Activated B cell treated with CpG ODN at 0.5 μM for 24 hours (primary cell): ENCODE measurements around the gene CACTIN. TPM values are rescaled to one million over a fixed set of nuclear protein-coding genes. Genes with fewer than 3 reads are reported as not detected.

ENCODE experiments used
- ATAC-seq: fragments of 200-7000 bp; cut with Tn5 transposase; one replicate; pipeline ENCODE4 v1.10.0; 2021; ENCODE audit warnings: low read depth, mild to moderate bottlenecking, moderate library complexity
- CTCF ChIA-PET: fragments of 350-600 bp; sonication (Branson Sonifier 250); formaldehyde crosslinking; loops from one replicate; lab custom pipeline; 2021; ENCODE audit warnings: antibody characterized with exemption; lab: Charles Lee
- POLR2A ChIA-PET: fragments of 350-600 bp; sonication (Branson Sonifier 250); formaldehyde crosslinking; loops from one replicate; lab custom pipeline; 2021; ENCODE audit warnings: antibody characterized with exemption; lab: Charles Lee
- DNase-seq: peaks from one replicate; pipeline ENCODE4 v3.0.0; 2022
- H3K27ac Mint-ChIP-seq: one replicate; pipeline ENCODE4 v1.8.0; 2020; ENCODE audit warnings: mixed read lengths
- H3K27me3 Mint-ChIP-seq: one replicate; pipeline ENCODE4 v1.8.0; 2021; ENCODE audit warnings: mixed read lengths
- H3K36me3 Mint-ChIP-seq: one replicate; pipeline ENCODE4 v1.8.0; 2021; ENCODE audit warnings: low read depth, mixed read lengths
- H3K4me1 Mint-ChIP-seq: one replicate; pipeline ENCODE4 v1.8.0; 2021; ENCODE audit warnings: mixed read lengths
- H3K4me3 Mint-ChIP-seq: one replicate; pipeline ENCODE4 v1.8.0; 2020; ENCODE audit warnings: mild to moderate bottlenecking, mixed read lengths
- H3K9me3 Mint-ChIP-seq: one replicate; pipeline ENCODE4 v1.8.0; 2020; ENCODE audit warnings: mixed read lengths
- intact Hi-C: fragments of 100-400 bp; cut with micrococcal nuclease; formaldehyde crosslinking; loops from one replicate; pipeline ENCODE4 v1.15.1; 2024
- total RNA-seq: library from RNA; stranded (reverse); gene quantifications from 2 replicates; pipeline ENCODE4 v1.2.3, GENCODE V29; 2022
- TF ChIP-seq, protein P1 (sequence below): fragments of 200-600 bp; IDR thresholded peaks from one replicate; pipeline ENCODE4 v1.8.0; 2022; ENCODE audit warnings: antibody characterized with exemption, mild to moderate bottlenecking

The CACTIN gene
- total RNA-seq, 1 donor from 2014 or later = 48.1 TPM

DNA sequence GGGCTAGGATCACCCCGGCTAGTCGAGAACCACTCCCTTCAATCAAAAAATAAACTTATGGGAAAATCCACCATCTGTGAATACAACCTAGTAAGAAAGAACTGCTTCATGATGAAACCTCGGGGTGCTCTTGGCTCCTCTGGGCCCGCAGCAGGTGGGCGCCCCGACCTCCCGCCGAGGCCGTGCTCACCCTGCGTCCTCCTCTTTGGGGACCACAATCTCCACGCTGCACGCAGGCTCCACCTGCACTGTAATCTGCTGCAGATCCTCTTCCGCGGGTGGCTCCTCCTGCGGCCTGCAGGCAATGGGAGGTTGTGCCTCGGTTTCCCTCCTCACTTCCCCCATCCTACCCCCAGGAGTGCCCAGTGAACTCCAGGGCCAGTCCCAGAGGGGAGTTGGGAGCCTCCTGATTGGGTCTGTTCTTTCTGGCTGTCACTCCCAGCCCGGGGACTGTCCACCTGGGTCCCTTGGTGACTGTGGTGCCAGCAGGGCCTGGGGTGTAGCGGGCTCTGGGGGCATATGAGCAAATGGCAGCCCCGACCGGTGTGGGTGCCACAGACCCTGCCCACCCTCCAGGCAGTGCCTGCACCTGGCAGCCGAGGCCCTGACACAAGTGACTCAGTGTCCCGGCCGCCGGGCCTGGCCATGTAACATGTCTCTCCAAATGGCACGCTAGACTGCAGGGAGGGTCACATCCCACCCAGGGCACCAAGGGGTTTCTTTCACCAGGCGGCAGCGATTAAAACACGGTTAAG lies 15.1 kb upstream of the CACTIN start:
- no peak overlapping the region for H3K4me3 Mint-ChIP-seq
- intact Hi-C loops = no loop called here
- H3K36me3 Mint-ChIP-seq = peaks cover 46% of the 10 kb centered on the region
- TF ChIP-seq, protein P1, sequence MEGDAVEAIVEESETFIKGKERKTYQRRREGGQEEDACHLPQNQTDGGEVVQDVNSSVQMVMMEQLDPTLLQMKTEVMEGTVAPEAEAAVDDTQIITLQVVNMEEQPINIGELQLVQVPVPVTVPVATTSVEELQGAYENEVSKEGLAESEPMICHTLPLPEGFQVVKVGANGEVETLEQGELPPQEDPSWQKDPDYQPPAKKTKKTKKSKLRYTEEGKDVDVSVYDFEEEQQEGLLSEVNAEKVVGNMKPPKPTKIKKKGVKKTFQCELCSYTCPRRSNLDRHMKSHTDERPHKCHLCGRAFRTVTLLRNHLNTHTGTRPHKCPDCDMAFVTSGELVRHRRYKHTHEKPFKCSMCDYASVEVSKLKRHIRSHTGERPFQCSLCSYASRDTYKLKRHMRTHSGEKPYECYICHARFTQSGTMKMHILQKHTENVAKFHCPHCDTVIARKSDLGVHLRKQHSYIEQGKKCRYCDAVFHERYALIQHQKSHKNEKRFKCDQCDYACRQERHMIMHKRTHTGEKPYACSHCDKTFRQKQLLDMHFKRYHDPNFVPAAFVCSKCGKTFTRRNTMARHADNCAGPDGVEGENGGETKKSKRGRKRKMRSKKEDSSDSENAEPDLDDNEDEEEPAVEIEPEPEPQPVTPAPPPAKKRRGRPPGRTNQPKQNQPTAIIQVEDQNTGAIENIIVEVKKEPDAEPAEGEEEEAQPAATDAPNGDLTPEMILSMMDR = no peak
- H3K27ac Mint-ChIP-seq = no peak overlapping the region
- ChIA-PET POLR2A (no interaction called here), CTCF (no interaction called here)
- H3K27me3 Mint-ChIP-seq = no peaks in the 10 kb centered on the region
- H3K4me1 Mint-ChIP-seq = no peaks in the 10 kb centered on the region
- no peak for DNase-seq
- ATAC-seq = no peak
- H3K9me3 Mint-ChIP-seq = no peaks in the 10 kb centered on the region

DNA sequence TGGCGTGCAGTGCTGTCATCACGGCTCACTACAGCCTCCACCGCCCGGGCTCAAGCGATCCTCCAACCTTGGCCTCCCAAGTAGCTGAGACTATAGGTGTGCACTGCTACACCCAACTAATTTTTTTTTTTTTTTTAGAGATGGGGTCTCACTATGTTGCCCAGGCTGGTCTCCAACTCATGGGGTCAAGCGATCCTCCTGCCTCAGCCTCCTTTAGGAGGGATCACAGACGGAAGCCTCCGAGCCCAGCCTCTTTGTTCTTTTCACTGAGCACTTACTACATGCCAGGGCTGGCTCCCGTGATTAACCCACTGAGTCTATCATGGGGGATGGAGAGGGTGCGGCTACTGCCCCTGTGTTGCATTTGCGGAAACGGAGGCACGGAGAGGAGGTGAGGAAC lies 12.9 kb upstream of the CACTIN start:
- no peak for DNase-seq
- H3K9me3 Mint-ChIP-seq = no peaks in the 10 kb centered on the region
- H3K4me3 Mint-ChIP-seq = no peak overlapping the region
- no peak for ATAC-seq
- no peaks in the 10 kb centered on the region for H3K4me1 Mint-ChIP-seq
- TF ChIP-seq, protein P1 = no peak
- H3K27me3 Mint-ChIP-seq = no peaks in the 10 kb centered on the region
- H3K36me3 Mint-ChIP-seq = peaks cover 34% of the 10 kb centered on the region
- intact Hi-C loops = no loop called here
- no peak overlapping the region for H3K27ac Mint-ChIP-seq
- ChIA-PET POLR2A (interaction anchor here (0.6 kb wide), 1 partner anchor 1190 kb away, joined by 5 read pairs; no protein-coding TSS in a partner anchor), CTCF (no interaction called here)

- no peak overlapping the region for H3K27ac Mint-ChIP-seq
These were observed 11.9 kb upstream of the CACTIN start for GRCh38 chr19:3638208-3639193.

GRCh38 chr19:3637621-3638020 lies 11.0 kb upstream of the CACTIN start:
- DNase-seq = no peak
- ChIA-PET CTCF (no interaction called here), POLR2A (no interaction called here)
- ATAC-seq = no peak
- Mint-ChIP-seq H3K27me3 (no peaks in the 10 kb centered on the region), H3K4me3 (no peak overlapping the region), H3K4me1 (no peaks in the 10 kb centered on the region), H3K36me3 (peaks cover 27% of the 10 kb centered on the region), H3K27ac (no peak overlapping the region), H3K9me3 (no peaks in the 10 kb centered on the region)
- TF ChIP-seq, protein P1 = no peak
- intact Hi-C loops = no loop called here

More at GRCh38 chr19:3638208-3639193, 11.9 kb upstream of the CACTIN start:
- intact Hi-C loops = no loop called here
- ChIA-PET CTCF (no interaction called here), POLR2A (no interaction called here)
- TF ChIP-seq, protein P1 = no peak
- no peak for DNase-seq
- no peak overlapping the region for H3K4me3 Mint-ChIP-seq
- peak; percentile 21 for ATAC-seq
- H3K36me3 Mint-ChIP-seq = peaks cover 33% of the 10 kb centered on the region
- H3K9me3 Mint-ChIP-seq = no peaks in the 10 kb centered on the region
- no peaks in the 10 kb centered on the region for H3K4me1 Mint-ChIP-seq
- no peaks in the 10 kb centered on the region for H3K27me3 Mint-ChIP-seq

GRCh38 chr19:3636962-3637361 lies 10.4 kb upstream of the CACTIN start:
- H3K27me3 Mint-ChIP-seq = no peaks in the 10 kb centered on the region
- TF ChIP-seq, protein P1 = no peak
- ChIA-PET POLR2A (no interaction called here), CTCF (no interaction called here)
- no peak overlapping the region for H3K4me3 Mint-ChIP-seq
- ATAC-seq (no peak), DNase-seq (no peak)
- H3K27ac Mint-ChIP-seq = no peak overlapping the region
- H3K4me1 Mint-ChIP-seq = no peaks in the 10 kb centered on the region
- H3K36me3 Mint-ChIP-seq = peaks cover 26% of the 10 kb centered on the region
- H3K9me3 Mint-ChIP-seq = no peaks in the 10 kb centered on the region
- intact Hi-C loops = no loop called here
